HG02970 (cell line): ENCODE measurements around the gene LAG3.

Experiments used
- ATAC-seq: cut with Tn5 transposase; IDR thresholded peaks from one replicate; pipeline ENCODE4 v1.9.1; 2021; ENCODE audit warnings: mild to moderate bottlenecking, moderate library complexity, moderate number of reproducible peaks; ENCODE audit not compliant: unreplicated experiment, low FRiP score

Gene LAG3

DNA sequence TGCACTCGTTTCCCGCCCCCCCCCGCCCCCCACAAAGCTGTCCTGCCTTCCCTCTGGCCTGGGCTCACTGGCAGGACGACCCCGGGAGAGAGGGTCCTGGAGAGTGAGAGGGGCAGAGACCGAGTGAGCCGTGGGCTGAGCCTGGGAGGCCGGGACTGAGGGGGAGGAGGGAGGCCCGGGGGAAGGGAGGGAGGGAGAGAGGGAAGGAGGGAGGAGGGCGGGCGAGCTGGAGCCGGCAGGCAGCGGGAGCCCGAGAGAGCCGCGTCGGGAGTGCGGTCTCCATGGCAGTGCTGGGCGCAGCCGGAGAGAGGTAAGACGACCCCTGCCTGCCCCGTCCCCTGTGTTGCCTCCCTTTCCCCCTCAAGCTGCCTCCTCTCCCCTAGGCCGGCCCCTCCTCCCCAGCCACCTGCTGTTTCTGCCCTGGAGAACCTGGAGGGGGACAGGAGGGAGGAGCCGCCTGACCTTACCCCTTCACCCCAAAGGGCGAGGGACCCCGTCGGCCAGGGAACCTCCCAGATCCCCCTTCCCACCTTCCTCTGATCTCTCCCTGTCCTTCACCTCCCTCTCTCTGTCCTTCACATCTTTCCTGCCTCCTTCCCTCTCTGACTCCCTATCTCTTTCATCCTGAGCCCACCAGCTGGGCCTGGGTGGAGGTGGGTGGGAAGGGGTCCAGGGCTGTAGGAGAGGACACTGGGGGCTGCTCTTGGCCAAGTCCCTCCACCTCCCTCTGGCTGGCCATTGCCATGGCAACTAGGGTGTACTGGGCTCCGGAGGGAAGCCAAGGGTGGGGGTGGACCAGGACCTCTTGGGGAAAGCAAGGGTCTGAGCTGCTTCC, 49.5 kb downstream of the LAG3 start, which contains the start of gene GPR162:
GPR162 (plus strand) TSS at position 231 of the 835 bp plus-strand sequence. CDS start 2,078 bp downstream, outside the sequence.
- ATAC-seq = no peak

GRCh38 chr12:6822426-6823135, 50.3 kb downstream of the LAG3 start:
- ATAC-seq = no peak

- ATAC-seq = no peak
These were observed 51.1 kb downstream of the LAG3 start for GRCh38 chr12:6823182-6824084.

DNA sequence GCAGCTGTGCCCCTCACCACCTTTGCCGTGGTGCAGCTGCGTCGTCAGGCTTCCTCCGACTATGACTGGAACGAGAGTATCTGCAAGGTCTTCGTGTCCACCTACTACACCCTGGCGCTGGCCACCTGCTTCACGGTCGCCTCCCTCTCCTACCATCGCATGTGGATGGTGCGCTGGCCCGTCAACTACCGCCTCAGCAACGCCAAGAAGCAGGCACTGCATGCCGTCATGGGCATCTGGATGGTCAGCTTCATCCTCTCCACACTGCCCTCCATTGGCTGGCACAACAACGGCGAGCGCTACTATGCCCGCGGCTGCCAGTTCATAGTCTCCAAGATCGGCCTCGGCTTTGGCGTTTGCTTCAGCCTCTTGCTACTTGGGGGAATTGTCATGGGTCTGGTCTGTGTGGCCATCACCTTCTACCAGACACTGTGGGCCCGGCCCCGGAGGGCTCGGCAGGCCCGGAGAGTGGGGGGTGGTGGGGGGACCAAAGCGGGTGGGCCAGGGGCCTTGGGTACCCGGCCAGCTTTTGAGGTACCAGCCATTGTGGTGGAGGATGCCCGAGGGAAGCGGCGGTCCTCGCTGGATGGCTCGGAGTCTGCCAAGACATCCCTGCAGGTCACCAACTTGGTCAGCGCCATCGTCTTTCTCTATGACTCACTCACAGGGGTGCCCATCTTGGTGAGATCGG, 51.9 kb downstream of the LAG3 start:
- ATAC-seq = no peak

DNA sequence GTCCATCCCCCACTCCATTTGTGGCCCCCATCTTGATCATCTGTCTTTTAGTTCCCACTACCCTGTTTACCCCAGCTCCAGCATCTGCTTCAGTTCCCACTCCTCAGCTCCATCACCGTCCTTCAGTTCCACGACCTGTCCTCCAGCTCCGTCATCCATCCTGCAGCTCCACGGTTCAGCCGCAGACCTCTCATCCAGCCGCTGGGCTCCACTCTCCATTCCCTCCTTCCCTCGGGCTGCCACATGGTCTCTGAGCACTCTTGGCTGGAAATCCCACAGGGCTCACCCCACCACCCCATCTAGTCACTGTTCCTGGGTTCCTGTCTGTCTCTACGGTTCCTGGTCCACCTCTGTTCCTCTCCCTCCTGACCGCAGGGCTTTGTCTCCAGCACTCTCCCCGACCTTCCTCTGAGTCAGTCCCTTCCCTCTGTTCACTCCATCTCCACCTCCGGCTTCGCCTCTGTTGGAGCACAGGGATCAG, 52.6 kb downstream of the LAG3 start:
- no peak for ATAC-seq

GRCh38 chr12:6825398-6826124, 53.2 kb downstream of the LAG3 start:
- ATAC-seq = no peak

DNA sequence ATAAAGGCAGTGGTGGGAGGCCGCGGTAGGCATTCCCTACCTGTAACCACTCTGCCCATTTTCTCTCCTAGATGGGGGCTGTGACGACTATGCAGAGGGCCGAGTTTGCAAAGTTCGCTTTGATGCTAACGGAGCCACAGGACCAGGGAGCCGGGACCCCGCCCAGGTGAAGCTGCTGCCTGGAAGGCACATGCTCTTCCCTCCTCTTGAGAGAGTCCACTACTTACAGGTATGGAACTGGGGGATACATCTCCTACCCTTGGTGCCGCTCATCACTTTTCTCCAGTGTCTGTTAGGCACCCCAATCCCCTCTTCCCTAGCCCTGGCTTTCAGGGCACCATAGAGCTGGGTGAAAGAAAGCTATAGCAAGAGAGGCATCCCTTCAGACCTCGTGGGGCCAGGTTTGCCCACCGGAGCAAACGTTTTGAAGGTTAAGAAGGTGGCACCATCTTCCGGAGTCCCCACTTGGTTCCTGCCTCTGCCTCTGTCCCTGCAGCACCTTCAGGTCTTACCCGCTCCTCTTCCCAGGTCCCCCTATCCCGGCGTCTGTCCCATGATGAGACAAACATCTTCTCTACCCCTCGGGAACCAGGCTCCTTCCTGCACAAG, 53.9 kb downstream of the LAG3 start:
- no peak for ATAC-seq

DNA sequence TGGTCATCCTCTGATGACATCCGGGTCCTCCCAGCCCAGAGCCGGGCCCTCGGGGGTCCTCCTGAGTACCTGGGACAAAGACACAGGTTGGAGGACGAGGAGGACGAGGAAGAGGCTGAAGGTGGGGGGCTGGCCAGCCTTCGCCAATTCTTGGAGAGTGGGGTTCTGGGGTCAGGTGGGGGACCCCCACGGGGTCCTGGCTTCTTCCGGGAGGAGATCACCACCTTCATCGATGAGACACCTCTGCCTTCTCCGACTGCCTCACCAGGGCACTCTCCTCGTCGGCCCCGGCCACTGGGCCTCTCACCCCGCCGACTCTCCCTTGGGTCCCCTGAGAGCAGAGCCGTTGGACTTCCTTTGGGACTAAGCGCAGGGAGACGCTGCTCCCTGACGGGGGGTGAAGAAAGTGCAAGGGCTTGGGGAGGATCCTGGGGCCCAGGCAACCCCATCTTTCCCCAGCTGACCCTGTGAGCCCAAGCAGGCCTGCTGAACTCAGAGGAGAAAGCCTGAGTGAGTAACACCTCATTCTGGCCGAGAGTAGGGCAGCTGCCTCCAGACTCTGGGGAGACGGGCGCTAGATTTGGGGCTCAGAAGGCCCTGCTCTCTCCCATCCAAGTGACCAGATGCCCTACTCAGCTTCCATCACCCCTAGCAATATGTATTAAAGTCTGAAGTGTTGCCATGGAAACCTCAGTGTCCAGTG, 54.6 kb downstream of the LAG3 start:
- no peak for ATAC-seq

DNA sequence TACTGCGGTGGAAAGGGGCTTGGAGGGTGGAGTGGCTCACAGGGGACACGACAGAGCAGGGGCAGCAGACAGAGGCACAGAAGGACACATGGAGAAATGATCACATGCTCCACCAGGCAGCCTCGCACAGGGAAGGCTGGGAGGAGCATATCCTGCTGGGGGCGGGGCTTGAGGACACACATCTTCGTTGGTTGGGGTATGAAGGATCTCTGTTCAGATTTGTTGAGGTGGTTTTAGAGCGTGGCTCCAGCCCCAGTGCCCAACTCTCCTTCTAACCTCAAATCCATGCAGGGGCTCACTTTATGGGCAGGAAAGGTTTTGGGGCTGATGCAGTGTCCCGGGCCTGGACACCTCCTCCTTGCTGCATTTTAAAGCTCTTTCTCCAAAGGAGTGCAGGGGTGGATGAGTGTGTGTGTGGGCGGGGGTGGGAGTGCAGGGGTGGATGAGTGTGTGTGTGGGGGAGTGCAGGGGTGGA, 55.2 kb downstream of the LAG3 start:
- no peak for ATAC-seq
